Measurements from ENCODE around the gene ZNRD2. TPM values are rescaled to one million over a fixed set of nuclear protein-coding genes. Genes with fewer than 3 reads are reported as not detected.

ZNRD2 gene
- total RNA-seq, 1 donor from 2014 or later: 45.1 TPM

DNA sequence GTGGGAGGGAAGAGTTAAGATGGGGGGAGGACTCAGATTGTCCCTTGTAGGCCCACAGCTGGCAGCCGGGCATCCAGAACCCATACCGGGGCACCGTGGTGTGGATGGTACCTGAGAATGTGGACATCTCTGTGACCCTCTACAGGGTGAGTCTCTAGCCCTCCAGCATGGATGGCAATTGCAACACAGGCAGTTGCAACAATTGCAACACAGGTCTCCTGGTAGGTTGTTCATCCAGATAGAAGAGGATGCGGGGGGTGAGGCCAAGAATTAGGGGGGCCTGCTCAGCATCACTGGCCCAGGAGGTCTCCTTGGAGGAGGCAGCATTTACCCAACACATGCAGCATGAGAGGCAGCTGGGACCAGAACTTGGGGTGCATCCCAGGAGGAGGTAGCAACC is 9.0 kb downstream of the ZNRD2 start:
- no peak overlapping the region for H2AFZ ChIP-seq (ENCODE audit: low read depth, low read length)
- no peak overlapping the region for H3K4me3 Mint-ChIP-seq (ENCODE audit: unreplicated experiment)
- H3K27ac ChIP-seq (ENCODE audit: low read depth, low read length): no peak overlapping the region
- no peak for FAIRE-seq
- TF ChIP-seq EZH2 (IDR thresholded peaks at IDR 0.05; ENCODE audit: insufficient read depth, low read length): no peak
- TF ChIP-seq, protein P1, sequence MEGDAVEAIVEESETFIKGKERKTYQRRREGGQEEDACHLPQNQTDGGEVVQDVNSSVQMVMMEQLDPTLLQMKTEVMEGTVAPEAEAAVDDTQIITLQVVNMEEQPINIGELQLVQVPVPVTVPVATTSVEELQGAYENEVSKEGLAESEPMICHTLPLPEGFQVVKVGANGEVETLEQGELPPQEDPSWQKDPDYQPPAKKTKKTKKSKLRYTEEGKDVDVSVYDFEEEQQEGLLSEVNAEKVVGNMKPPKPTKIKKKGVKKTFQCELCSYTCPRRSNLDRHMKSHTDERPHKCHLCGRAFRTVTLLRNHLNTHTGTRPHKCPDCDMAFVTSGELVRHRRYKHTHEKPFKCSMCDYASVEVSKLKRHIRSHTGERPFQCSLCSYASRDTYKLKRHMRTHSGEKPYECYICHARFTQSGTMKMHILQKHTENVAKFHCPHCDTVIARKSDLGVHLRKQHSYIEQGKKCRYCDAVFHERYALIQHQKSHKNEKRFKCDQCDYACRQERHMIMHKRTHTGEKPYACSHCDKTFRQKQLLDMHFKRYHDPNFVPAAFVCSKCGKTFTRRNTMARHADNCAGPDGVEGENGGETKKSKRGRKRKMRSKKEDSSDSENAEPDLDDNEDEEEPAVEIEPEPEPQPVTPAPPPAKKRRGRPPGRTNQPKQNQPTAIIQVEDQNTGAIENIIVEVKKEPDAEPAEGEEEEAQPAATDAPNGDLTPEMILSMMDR (IDR thresholded peaks at IDR 0.05; ENCODE audit: insufficient read depth, low read depth, low read length): no peak
- H3K27ac Mint-ChIP-seq (ENCODE audit: unreplicated experiment): no peak overlapping the region
- peaks cover 47% of the 10 kb centered on the region for H4K20me1 ChIP-seq (ENCODE audit: insufficient read depth, low read length)
- peaks cover 3% of the 10 kb centered on the region for H3K9me3 Mint-ChIP-seq (ENCODE audit: unreplicated experiment)
- no peak for DNase-seq (ENCODE audit: low read depth)
- H3K79me2 ChIP-seq (ENCODE audit: insufficient read depth, low read length): no peaks in the 10 kb centered on the region
- H3K9ac ChIP-seq (ENCODE audit: low read length): no peak overlapping the region
- H3K36me3 Mint-ChIP-seq (ENCODE audit: low read depth, unreplicated experiment): peaks cover 17% of the 10 kb centered on the region
- peaks cover 33% of the 10 kb centered on the region for H3K4me1 ChIP-seq (ENCODE audit: insufficient read depth, low read length)
- peaks cover 37% of the 10 kb centered on the region for H3K27me3 Mint-ChIP-seq (ENCODE audit: low read depth, unreplicated experiment)
- peaks cover 3% of the 10 kb centered on the region for H3K27me3 ChIP-seq (ENCODE audit: insufficient read depth, low read length)
- H3K36me3 ChIP-seq (ENCODE audit: insufficient read depth, low read length): no peaks in the 10 kb centered on the region
- H3K4me1 Mint-ChIP-seq (ENCODE audit: low read depth, unreplicated experiment): peaks cover 17% of the 10 kb centered on the region
- H3K4me3 ChIP-seq (ENCODE audit: insufficient read depth, low read depth, low read length): no peak overlapping the region
- no peak overlapping the region for H3K4me2 ChIP-seq (ENCODE audit: low read length)
- H3K9me3 ChIP-seq (ENCODE audit: insufficient read depth, low read depth, low read length): no peaks in the 10 kb centered on the region

DNA sequence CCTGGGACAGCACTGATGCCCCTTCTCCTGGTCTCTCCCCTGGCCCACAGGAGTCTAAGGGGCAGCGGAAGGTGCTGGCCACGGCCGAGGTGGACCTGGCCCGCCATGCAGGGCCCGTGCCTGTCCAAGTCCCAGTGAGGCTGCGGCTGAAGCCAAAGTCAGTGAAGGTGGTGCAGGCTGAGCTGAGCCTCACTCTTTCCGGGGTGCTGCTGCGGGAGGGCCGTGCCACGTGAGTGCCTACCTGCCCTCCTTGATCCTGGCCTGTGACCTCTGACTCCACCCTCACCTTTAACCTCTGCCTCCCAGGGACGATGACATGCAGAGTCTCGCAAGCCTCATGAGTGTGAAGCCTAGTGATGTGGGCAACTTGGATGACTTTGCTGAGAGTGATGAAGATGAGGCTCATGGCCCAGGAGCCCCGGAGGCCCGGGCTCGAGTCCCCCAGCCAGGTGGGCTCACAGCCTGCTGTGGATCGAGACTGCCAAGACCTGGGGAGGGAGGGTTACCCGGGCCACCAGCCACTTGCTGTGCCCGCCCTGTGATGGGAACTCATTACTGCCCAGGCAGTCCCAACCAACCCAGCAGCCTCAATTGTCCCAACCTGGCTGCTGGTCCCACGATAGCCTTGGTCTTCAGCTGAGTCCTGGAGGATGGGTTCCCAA is 9.9 kb downstream of the ZNRD2 start:
- FAIRE-seq: no peak
- no peak overlapping the region for H2AFZ ChIP-seq (ENCODE audit: low read depth, low read length)
- peaks cover 3% of the 10 kb centered on the region for H3K9me3 Mint-ChIP-seq (ENCODE audit: unreplicated experiment)
- DNase-seq (ENCODE audit: low read depth): no peak
- no peaks in the 10 kb centered on the region for H3K9me3 ChIP-seq (ENCODE audit: insufficient read depth, low read depth, low read length)
- peaks cover 52% of the 10 kb centered on the region for H4K20me1 ChIP-seq (ENCODE audit: insufficient read depth, low read length)
- peaks cover 5% of the 10 kb centered on the region for H3K27me3 ChIP-seq (ENCODE audit: insufficient read depth, low read length)
- H3K4me2 ChIP-seq (ENCODE audit: low read length): no peak overlapping the region
- peaks cover 27% of the 10 kb centered on the region for H3K4me1 ChIP-seq (ENCODE audit: insufficient read depth, low read length)
- no peak overlapping the region for H3K4me3 ChIP-seq (ENCODE audit: insufficient read depth, low read depth, low read length)
- peaks cover 41% of the 10 kb centered on the region for H3K27me3 Mint-ChIP-seq (ENCODE audit: low read depth, unreplicated experiment)
- H3K27ac ChIP-seq (ENCODE audit: low read depth, low read length): no peak overlapping the region
- H3K27ac Mint-ChIP-seq (ENCODE audit: unreplicated experiment): no peak overlapping the region
- H3K4me3 Mint-ChIP-seq (ENCODE audit: unreplicated experiment): no peak overlapping the region
- H3K36me3 ChIP-seq (ENCODE audit: insufficient read depth, low read length): no peaks in the 10 kb centered on the region
- H3K79me2 ChIP-seq (ENCODE audit: insufficient read depth, low read length): no peaks in the 10 kb centered on the region
- no peak for TF ChIP-seq EZH2 (IDR thresholded peaks at IDR 0.05; ENCODE audit: insufficient read depth, low read length)
- TF ChIP-seq, protein P1 (IDR thresholded peaks at IDR 0.05; ENCODE audit: insufficient read depth, low read depth, low read length): no peak
- no peak overlapping the region for H3K9ac ChIP-seq (ENCODE audit: low read length)
- H3K36me3 Mint-ChIP-seq (ENCODE audit: low read depth, unreplicated experiment): peaks cover 17% of the 10 kb centered on the region
- H3K4me1 Mint-ChIP-seq (ENCODE audit: low read depth, unreplicated experiment): peaks cover 13% of the 10 kb centered on the region

DNA sequence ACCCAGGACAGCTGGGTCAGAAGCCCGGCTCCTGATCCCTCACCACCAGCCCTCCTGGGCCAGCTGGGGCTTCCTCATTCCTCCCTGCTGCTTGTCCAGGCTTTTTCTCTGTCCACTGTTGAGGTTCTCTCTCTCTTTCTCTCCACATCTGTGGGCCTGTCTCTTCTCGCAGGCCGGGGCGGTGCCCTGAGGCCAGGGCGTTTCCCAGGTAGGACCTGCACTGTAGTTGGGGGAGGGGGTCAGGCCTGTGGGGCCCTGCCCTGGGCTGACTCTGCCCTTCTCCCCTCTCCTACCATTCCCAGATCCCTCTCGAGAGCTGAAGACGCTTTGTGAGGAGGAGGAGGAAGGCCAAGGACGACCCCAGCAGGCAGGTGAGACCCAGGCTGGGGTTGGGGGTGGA is 10.5 kb downstream of the ZNRD2 start:
- peaks cover 17% of the 10 kb centered on the region for H3K36me3 Mint-ChIP-seq (ENCODE audit: low read depth, unreplicated experiment)
- no peak overlapping the region for H3K27ac Mint-ChIP-seq (ENCODE audit: unreplicated experiment)
- peaks cover 3% of the 10 kb centered on the region for H3K9me3 Mint-ChIP-seq (ENCODE audit: unreplicated experiment)
- peaks cover 9% of the 10 kb centered on the region for H3K4me1 Mint-ChIP-seq (ENCODE audit: low read depth, unreplicated experiment)
- FAIRE-seq (no peak), DNase-seq (ENCODE audit: low read depth) (no peak)
- Histone ChIP-seq H3K4me2 (ENCODE audit: low read length) (no peak overlapping the region), H3K27ac (ENCODE audit: low read depth, low read length) (no peak overlapping the region), H3K9me3 (ENCODE audit: insufficient read depth, low read depth, low read length) (no peaks in the 10 kb centered on the region), H3K9ac (ENCODE audit: low read length) (no peak overlapping the region), H2AFZ (ENCODE audit: low read depth, low read length) (no peak overlapping the region), H3K79me2 (ENCODE audit: insufficient read depth, low read length) (no peaks in the 10 kb centered on the region), H3K4me1 (ENCODE audit: insufficient read depth, low read length) (peaks cover 21% of the 10 kb centered on the region), H4K20me1 (ENCODE audit: insufficient read depth, low read length) (peaks cover 52% of the 10 kb centered on the region), H3K36me3 (ENCODE audit: insufficient read depth, low read length) (no peaks in the 10 kb centered on the region), H3K4me3 (ENCODE audit: insufficient read depth, low read depth, low read length) (no peak overlapping the region), H3K27me3 (ENCODE audit: insufficient read depth, low read length) (peaks cover 5% of the 10 kb centered on the region)
- no peak overlapping the region for H3K4me3 Mint-ChIP-seq (ENCODE audit: unreplicated experiment)
- peaks cover 41% of the 10 kb centered on the region for H3K27me3 Mint-ChIP-seq (ENCODE audit: low read depth, unreplicated experiment)
- no peak for TF ChIP-seq EZH2 (IDR thresholded peaks at IDR 0.05; ENCODE audit: insufficient read depth, low read length)

All from astrocyte (in vitro differentiated cells and primary cell).